Stimulated activated CD8-positive, alpha-beta memory T cell treated with anti-CD3 and anti-CD28 coated beads, Interleukin-7, amount 100 ng/mL, for 48 hours (primary cell): ENCODE measurements around the gene PRKN.

Experiments
- DNase-seq, 2 donors: peaks; one replicate each; pipeline ENCODE4 v3.0.0-alpha.2; 2020; ENCODE audit warnings: low read depth in 1 of 2; ENCODE audit errors: extremely low read depth in 1 of 2

PRKN gene

DNA sequence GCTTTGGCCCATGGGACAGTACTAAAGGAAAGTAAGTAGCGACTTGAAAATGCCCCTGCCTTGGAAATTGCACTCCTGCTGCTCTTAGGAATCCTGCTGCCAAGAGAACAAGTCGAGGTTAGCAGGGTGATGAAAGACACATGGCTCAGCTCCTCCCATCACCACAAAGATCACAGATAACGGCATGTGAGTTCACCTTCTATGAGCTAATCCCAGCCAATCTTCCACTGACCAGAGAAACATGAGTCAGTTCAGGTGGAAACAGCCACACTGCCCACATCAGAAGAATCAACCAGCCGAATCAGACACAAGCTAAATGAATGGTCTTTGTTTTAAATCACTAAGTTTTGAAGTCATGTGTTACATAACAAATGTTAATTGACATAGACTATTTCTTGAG lies 106.3 kb downstream of the PRKN start:
- peak in 1 of 2 donors; percentile 11 for DNase-seq

DNA sequence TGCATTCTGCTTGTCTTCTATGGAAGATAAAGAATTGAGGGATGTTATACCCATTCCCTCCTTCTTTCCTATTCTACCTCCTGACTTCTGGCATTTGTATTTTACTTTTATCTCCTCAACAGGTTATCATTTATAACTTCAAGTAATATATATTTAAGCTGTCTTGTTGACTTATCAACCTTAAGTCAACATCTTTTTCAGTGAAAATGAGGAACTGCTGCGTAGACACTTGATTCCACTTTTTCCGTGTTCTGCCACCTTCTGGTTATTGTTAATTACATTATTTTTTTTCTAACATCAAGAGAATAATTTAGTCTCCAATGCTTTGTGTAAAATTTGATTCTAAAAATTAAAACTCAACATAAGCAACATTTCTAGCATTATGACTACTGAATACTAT lies 107.5 kb downstream of the PRKN start:
- no peak for DNase-seq

DNA sequence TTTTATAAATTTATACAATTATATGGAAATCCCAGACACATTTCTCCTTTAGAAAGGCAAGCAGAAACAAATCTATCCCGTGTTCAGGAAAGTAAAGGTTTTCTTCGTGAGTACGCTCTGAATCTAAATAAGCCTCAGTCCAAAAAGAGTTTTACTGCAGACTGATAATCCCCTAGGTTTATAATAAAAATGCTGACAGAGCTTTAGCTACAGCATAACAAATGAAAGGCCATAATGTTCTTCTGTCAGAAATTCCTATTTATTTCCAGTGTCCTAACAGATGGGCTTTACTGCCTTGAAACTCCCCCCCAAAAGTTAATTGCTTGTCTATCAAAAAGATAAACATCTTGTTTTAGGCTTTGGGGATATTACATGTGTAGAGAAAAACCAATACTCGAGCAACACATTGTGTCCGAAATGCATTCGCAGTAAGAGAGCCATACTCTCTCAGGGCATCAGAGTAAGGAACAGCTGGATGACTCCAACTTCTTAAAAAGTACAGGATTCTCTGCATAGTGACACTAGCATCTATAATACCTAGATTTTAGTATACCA lies 109.0 kb downstream of the PRKN start:
- DNase-seq: no peak

DNA sequence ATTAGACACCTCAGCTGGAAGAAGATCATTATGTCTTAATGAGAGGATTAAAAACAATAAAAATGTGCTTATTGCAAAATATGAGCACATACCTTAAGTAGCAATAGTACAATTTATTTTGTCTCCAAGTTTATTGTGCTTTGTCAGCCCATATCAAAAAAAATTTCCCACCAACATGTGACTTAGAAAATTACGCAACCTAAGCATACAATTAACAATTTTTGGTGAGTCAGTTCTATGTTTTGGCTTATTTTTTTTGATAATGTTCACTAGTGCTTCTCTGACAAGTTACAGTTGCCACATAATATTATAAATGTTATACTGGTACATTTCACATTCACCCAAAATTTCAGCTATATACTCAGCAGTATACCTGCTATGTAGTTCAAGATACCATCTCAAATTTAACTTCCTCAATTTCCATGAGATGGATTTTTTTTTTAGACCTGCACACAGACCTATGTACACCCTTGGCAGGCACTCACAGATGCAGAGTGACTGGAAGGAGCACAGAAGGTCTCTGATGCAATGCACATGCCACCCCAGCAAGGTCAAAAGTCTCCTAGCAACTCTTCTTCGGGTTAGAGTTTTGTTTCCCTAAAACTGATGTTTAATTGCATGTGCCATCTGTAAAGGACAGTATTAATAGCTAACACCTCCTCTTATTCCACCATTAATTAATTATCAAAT lies 112.4 kb downstream of the PRKN start:
- no peak for DNase-seq

DNA sequence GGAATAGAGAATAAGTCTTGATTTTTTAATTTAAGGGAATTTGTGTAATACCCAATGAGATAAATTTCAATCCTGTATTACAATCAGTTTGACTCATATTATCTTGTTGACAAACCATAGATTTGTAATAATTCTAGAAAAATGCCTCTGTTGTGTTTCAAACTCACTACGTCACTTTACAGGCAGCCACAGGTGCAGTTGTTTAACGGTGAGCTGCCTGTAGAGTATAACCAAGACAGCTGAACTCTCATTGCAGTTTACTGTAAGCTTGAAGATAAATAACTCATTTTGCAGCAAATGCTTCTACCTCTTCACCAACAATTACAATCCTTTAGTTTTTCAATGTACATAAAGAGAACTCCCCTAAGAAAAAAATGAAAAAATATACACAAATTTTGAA lies 114.3 kb downstream of the PRKN start:
- no peak for DNase-seq

DNA sequence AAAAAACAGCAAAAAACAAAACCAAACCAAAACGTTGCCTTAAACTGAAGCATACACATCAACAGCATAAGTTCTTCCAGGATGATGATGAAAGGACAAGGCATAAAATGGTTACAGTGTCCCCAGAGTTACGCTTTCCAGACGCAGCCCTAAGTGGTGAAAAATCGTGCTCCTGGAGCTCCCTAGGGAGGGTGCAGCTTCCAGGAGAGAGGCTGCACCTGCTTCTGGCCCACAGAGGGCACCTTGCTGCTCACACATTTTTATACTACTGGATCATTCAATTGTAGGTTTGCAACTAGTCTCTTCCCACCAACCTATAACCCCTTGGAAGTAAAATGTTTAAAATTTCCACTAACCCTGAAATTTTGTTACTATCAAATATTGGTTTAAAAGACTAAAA lies 115.0 kb downstream of the PRKN start:
- DNase-seq: no peak

DNA sequence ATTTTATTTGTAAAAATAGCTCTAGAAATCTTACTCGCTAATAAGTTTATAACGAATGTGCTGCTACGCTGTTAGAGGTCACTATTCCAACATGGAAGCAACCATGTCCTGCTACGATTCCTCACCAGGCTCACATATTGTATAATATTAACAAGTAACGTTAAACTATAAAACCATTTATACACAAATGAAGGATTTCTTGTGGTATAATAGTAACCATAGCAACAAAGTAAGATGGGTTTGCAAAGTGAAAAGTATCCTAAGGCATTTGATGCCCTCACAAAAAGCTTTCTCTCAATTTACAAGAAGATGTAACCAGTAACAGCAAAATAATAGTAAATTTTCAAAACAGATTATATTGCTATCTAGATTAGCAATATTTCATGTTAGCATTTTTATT lies 117.2 kb downstream of the PRKN start:
- no peak for DNase-seq

DNA sequence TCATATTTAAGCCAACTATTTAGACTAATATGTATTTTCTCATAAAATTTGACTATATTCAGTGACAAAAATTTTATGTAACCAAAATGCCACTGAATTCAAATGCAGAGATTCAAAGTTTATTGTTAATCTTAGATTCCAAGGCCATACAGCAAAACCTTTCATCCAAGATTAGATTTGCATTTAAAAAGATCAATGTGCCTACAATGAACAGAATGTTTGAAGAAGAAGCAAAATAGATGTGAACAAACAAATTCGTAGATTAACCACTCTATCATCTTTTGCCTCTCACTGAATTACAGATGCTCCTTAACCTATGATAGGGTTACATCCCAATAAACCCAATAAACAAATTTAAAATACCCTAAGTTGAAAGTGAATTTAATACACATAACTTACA lies 121.7 kb downstream of the PRKN start:
- DNase-seq: no peak

DNA sequence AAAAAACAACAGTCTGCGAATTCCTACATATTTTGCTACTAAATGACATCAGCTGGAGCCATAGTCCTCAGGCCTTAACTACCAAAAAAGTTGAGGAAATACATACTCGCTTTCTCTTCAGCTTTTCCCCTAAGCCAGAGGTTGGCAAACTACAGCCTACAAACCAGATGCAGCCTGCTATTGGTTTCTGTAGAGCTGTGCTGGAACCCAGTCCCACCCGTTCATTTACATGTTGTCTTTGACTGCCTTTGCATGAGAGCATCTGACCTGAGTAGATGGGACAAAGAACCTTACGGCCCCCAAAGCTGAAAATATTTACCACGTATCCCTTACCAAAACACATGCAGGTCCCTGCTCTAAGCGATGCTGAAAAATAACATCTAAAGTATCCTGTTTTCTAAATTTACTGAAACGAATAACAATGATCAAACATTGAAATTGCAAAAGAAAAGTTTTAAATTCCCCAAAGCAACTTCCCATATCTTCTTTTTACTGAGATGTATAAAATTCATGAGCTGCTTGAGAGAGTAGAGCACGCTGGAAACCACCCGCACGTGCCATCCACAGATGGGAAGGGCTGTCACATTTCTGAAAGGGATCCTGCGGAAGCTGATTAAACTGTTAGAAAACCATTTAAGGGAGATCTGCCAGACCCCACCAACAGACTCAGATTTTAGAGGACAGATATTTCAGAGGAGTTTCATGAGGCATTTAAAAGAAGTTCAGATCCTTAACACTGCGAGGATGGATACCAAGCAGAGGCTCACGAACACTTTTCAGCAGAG lies 124.1 kb downstream of the PRKN start:
- no peak for DNase-seq

DNA sequence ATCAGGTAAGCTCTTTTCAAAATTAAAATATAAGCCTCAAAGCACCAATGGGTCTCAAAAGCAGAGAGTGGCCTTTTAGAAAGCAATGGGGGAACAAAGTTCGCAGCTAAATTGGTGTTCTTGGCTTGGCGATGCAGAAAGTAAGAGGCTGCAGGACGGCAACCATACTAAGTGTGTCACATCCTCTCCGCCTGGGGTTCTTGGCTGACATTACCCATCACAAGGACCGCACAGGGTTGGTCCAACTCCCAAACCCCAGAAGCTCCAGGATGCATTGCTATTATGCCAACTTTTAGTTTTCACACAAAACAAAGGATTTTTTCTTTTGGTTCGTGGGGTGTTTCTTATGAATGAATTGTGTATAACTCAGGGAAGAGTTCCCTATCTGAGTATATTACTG lies 124.8 kb downstream of the PRKN start:
- DNase-seq: no peak

DNA sequence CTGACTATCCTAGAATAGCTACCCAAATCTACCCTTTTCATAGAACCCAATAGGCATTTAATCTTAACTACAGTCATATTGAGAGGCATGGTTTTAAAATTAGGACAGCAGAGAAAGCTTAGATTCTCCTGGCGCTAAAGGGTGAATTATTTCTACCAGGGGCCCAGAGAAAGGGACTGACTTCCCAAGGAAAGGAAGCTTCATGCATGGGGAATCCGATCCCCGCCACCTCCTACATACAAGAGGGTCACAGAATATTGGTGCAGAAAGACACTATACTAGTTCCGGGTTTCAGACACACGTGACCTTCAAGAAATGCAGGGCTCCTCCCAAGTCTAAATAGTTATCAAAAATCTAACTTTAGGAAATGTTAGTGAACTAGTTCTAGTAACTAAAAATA lies 130.9 kb downstream of the PRKN start:
- no peak for DNase-seq

DNA sequence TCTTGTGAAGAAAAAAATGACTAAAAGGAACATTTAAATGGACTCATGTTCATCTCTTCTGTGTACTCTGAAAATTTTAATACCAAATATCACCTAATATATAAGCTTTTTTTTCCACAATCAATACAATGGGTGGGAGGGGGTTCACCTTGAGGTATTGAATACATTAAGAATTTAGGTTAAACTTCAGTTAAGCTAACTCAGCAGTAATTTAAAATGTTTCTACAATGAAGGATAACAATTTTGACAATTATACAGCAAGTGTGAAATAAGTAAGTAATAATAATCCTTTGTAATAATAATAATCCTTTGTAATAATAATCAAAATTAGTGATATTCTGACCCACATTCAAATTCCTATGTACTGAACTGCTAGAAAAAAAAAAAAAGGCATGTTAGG lies 136.0 kb downstream of the PRKN start:
- DNase-seq: no peak

DNA sequence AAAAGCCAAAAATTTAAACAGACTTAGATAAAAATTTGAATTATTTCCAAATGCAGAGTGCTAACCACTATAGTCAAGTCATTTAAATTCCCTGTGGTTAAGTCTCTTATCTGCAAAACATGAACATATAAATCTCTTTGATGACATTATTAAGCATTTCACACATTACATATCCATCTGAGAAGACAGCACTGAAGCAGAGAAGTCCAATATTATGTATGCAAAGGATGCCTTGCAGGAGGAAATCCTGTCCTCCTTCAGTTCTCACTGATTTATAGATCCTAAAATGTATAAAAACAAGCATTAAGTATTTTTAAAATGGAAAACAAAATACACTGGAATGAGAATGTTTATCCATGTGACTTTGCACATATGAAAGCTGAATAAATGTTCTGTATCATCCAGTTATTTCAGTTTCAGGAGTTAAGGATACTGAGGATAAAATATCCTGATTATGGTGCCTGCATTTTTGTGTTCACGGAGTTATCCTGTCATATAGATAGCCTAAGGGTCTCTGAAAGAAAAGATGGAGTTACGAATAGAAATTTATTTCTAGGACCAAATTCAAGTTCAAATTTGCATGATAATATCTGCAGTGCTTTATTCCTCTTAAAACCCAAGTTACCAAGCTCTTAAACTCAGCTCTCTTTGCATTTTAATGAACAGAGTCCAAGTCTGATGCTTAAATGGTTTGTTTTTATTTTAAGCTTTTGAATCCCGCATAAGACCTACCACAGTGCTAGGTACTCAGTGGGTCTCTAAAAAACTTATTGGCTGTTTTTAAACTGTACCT lies 145.4 kb downstream of the PRKN start:
- no peak for DNase-seq

DNA sequence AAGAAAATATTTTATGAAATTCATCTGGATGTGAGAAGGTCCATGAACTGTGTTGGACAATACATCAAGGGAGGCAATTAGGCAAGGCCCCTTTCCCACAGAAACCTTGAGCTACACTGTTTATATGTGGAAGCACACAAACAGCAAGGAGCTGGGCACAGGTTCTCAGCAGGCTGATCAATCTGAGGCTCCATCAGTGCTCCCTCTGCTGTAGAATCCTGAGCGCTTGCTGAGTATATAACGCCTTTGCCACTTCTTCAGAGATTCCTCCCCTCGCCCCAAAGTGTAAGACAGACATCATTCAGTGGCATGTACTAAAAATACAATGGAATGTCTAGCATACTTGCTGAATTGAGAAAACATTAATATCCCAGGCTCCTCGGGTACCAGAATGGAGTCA lies 146.9 kb downstream of the PRKN start:
- DNase-seq: no peak

DNA sequence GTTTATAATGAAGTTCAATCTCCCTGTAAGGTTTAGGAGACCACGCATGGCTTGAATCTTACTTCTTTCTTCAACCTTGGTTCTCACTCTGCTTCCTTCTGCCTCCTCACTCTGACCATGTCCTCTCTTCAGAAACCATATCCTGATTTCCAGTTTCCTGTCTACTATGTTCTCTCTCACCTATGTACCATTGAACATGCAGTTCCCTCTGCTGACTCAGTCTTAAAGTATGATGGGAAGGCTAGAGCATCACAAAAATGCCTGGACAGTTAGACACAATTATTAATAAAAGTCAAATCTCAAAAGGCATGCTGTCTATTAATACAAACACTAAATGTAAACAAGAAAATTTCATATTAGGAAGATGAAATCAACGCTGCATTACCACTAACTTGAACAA lies 151.6 kb downstream of the PRKN start:
- no peak for DNase-seq

DNA sequence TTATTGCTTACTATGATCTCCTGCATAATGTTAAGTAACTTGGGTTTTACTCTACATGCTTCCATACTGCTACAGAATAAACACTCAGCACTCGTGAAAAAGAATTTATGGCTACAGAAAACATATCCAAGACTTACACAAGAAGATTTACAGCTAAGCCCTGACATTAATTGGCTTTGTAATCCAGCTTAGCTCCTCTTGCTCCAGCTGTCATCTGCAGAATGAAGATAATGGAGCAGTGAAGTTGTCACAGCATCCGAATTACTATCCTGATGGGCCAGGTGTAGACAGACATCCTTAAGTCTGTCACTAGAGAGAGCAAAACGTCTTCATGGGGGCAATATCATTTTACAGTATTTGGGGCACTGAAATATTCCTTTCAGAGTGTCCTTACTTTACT lies 155.3 kb downstream of the PRKN start:
- no peak for DNase-seq

DNA sequence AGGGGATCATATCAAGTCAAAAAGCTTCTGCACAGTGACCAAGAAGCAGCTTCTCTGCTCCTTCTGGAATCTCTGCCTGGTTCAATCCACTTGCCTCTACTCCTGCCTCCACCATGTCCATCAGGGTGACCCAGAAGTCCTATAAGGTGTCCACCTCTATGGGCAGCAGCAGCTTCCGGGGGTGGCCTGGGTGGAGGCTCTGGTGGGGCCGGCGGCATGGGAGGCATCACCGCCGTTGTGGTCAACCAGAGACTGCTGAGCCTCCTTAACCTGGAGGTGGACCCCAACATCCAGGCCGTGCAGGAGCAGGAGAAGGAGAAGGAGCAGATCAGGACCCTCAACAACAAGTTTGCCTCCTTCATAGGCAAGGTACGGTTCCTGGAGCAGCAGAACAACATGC lies 159.3 kb downstream of the PRKN start:
- DNase-seq: no peak

DNA sequence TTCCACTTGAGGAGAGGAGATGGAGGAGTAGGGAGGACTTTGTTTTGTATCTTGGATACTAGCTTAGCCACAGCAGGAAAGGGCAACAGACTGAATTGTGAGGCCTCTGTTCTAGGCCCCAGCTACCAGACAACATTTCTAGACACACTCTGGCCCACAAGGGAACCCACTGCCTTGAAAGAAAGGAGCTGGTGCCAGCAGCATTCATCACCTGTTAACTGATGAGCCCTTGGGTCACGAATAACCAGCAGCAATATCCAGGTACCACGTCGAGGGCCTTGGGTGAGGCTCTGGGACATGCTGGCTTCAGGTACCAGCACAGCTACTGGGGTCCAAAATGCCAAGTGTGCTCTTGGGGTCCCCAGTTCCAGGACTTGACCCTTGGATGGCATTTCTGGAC lies 165.5 kb downstream of the PRKN start:
- DNase-seq: no peak

DNA sequence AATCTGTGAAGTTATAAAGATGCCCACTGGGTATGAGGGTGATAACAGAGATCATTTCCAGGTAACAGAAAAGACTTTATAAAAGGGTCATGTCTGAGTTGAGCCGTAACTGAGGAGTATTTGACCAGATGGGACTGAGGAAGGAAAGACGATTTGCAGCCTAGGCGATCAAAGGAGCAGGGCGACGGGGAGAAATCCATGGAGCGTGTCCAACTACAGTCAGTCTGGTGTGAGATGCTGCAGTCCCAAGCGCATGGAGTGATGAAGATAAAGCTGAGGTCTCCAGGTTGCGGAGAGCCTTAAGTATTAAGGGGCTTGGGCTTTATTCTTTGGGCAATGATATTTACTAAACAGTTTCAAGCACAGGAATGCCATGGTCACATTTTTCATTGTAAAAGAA lies 166.7 kb downstream of the PRKN start:
- no peak for DNase-seq

DNA sequence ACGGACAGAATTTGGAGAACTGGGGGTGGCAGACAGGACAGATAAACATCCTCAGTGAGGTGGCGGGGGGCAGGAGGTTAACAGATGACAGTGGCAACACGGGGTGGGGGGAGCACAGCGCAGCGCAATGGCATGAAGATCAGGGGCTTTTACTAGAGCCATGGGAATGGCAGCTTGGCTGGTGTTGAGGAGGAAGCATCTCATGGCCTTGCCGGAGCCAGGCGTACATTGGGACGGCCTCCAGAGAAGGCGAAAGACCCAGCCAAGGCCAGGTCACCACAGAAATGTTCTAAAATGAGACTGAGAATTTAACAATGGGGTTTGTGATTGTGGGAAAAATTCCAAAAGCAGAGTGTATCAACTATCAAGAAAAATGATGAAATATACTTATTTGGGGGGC lies 173.0 kb downstream of the PRKN start:
- no peak for DNase-seq

DNA sequence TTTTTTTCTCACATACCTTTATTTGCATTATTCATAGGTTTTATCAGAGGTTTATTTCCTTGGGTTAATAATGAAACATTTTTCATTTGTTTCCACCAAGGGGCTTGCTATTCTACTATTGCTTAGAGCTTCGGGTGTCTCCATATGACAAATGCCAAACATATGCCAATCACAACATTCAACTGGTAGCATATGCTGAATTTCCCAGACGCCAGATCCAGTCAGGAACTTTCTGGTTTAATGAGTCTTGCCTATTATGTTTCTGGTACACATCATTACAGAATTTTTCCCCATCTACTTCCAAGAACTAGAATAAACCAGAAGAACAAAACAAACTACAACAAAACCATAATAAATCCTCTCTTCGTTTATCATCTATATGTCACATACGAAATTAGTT lies 180.7 kb downstream of the PRKN start:
- no peak for DNase-seq

DNA sequence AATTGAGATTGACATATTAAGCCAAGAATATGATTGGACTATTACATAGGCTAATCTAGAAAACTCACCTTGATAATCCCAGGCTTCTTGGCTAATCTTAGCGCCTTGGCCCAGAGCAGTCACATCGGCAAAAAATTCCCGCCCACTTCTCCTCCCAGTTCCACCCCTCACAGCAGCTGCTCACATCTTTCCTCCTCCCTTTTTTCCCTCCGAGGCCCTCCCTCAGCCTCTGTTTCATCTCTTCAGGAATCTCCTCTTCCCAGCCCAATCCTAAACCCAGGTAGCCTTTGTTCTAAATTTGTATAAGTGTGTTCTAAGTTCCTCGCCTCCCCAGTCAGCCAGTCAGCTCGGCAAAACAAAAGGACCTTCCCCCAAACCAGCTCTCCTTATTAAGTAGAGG lies 184.3 kb downstream of the PRKN start:
- DNase-seq: no peak
